ENCODE data around the gene RARA.
A peak's percentile ranks its signal among the peaks of the same experiment; 100 is the strongest.
"Not testable (repeated sequence)": the region's sequence is repeated elsewhere in the genome, so short reads cannot be mapped to it uniquely, and the experiment has no call there.

The RARA gene

GRCh38 chr17:40298726-40299125, 10.3 kb upstream of the RARA start:
- DNase-seq: no peak

GRCh38 chr17:40299159-40299757, 9.7 kb upstream of the RARA start:
- not testable (repeated sequence) for DNase-seq

DNA sequence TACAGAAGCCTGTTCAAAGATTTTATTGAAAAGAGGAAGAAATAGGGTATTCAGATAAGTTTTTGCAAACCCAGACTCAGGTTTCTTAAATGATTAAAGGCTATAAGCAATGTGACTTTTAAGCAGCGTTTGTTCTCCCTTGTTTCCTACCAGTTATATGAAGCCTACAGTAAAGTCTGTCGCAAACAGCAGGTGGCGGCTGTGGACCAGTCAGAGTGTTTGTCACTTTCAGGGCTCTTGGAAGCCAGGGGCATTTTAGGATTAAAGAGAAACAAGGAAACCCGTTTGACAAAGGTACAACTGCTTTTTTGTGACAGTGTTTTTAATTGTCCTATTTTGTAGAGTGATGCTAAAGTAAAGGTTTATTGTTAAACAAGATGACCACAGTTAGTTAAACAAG, 7.7 kb upstream of the RARA start:
- DNase-seq: no peak

- DNase-seq: no peak
These were observed 5.8 kb upstream of the RARA start for GRCh38 chr17:40303009-40303657.

- no peak for DNase-seq
These were observed 5.0 kb upstream of the RARA start for GRCh38 chr17:40303708-40304551.

- not testable (repeated sequence) for DNase-seq
These were observed 4.5 kb upstream of the RARA start for GRCh38 chr17:40304552-40304863.

DNA sequence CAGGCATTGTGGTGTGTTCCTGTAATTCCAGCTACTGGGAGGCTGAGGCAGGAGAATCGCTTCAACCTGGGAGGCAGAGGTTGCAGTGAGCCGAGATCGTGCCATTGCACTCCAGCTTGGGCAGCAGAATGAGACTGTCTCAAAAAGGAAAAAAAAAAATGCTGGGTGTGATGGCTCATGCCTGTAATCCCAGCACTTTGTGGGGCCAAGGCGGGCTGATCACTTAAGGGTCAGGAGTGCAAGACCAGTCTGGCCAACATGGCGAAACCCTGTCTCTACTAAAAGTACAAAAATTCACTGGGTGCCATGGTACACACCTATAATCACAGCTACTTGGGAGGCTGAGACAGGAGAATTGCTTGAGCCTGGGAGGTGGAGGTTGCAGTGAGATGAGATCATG, 4.1 kb upstream of the RARA start:
- DNase-seq: not testable (repeated sequence)

DNA sequence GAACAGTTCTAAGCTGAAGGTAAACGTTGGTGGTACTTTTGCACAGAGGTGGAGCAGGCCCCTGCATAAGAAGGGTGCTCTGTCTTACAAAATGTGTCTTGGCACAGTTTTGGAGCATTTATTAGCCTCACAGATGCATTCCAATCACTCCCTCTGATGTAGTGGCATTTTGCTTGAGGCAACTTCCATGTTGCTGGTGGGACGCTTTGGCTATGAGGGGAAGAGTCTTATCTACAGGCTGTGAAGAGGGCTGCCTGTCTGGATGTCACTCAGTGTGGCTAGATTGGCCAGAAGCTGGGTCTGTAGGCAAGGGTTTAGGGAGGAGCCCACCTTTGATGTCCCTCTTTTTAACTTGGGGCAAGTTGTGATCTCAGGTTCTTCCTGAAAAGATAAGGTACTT, 2.6 kb upstream of the RARA start:
- DNase-seq: no peak

GRCh38 chr17:40307001-40307730, 1.8 kb upstream of the RARA start:
- DNase-seq: no peak

GRCh38 chr17:40307740-40308239, 1.2 kb upstream of the RARA start:
- DNase-seq: no peak

DNA sequence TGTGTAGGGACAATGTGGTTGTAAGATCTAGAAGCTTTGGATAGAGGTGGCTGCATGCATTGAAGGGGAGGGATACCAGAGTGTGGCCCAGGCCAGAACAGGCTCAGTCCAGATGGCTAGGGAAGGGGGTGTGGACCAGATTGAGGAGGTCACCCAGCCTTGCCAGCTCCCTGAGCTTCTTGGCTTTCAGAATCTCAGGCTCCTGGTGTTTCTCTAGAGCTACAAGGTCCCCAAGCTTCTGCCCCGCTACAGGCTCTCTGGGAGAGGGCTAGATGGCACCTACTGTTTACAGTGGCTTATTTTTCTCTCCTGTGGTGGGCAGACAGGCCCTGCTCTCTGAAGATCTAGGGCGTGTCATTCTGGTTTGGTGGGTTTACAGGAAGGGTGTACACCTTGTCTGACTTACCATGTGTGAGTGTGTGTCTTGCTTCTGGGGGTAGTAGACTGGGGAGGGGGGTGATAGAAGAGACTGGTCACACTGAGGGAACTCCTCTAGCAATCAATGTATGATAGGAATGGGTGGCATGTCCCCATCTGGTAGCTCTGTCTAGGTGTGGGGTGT, 1.1 kb downstream of the RARA start:
- no peak for DNase-seq

GRCh38 chr17:40310882-40311391, 2.0 kb downstream of the RARA start:
- DNase-seq: no peak

DNA sequence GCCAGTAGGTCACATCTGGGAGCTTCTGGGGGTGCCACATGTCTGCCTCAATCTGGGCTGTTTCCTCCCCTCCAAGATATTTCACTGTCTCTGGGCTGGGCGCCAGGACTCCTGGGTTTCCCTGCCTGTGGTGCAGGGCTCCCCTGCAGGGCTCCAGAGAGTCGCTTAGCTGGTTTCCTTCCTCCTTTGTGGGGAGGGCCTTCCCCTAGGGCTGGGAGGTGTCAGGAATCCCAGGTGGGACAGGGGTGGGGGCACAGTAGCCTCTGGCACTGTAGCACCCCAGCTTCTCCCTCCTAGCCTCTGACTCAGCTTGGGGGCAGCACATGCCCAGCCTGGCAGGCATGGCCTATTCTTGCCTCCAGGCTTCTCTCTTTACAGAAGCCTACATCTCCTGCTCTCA, 2.6 kb downstream of the RARA start:
- DNase-seq: no peak

GRCh38 chr17:40312131-40312731, 3.3 kb downstream of the RARA start:
- no peak for DNase-seq

GRCh38 chr17:40312893-40313667, 4.1 kb downstream of the RARA start:
- no peak for DNase-seq

- DNase-seq: no peak
These were observed 4.9 kb downstream of the RARA start for GRCh38 chr17:40313668-40314583.

- peak; percentile 71 for DNase-seq
These were observed 5.6 kb downstream of the RARA start for GRCh38 chr17:40314584-40314956.

DNA sequence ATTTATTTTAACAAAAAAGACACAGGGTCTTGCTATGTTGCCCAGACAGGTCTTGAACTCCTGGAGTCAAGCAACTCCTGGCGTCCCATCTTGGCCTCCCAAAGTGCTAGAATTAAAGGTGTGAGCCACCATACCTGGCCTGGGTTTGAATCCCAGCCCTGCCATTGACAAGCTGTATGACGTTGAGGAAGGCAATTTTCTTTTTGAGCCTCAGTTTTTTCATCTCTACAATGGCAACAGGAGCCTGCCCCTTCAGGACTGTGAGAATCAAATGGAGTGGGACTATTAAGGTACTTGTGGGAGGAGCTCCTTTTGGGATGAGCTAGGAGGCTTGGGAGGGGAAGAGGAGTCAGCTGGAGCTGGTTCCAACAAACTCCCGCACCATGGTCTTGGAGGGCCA, 6.2 kb downstream of the RARA start:
- DNase-seq: no peak

GRCh38 chr17:40315678-40316570, 6.9 kb downstream of the RARA start:
- no peak for DNase-seq
